ENCODE results near the gene ADGRV1. TPM values are rescaled to one million over a fixed set of nuclear protein-coding genes. Genes with fewer than 3 reads are reported as not detected.

The ADGRV1 gene
- total RNA-seq, 1 donor, result 0.18 TPM

DNA sequence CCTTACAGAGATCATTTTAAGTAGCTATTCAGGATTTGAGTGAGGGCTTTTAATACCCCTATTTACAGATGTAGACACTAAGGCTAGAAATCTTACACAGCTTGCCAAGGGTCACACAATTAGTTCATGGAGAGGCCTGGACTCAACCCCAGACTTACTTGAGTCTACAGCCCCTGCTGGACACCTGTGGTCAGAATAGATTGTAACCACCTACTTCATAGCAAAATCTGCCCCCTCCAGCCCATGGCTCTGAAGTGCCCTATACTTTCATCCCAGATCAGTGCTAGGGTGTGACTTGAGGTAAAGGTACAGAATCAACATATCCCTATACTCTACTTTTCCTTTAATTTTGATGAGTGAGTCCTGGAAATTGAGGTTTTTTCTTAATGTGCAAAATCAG is 291.3 kb downstream of the ADGRV1 start:
- DNase-seq (ENCODE audit: low read depth), result no peak
- TF ChIP-seq CTCF (IDR thresholded peaks at IDR 0.05; ENCODE audit: insufficient read depth, low read length), result no peak
- H3K4me3 ChIP-seq (ENCODE audit: low read depth, low read length), result no peak overlapping the region

DNA sequence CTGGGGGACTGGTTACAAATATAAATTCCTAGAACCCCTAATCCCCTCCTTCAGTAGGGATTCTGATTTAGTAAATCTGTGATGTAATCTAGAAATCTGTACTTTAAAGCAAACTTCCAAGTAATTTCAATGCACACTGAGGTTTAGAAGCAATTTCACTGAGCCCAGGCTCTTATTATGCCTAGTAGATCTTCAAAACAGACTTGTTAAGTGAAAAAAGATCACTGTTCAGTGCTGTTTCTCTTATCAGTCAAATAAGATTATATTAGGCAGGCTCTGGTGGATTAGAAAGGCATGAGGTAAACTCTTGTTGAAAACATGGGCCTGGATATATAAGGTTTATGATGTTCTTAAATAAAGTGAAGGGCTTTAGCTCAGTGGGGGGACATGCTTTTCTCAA is 293.9 kb downstream of the ADGRV1 start:
- no peak for DNase-seq (ENCODE audit: low read depth)
- no peak overlapping the region for H3K4me3 ChIP-seq (ENCODE audit: low read depth, low read length)
- no peak for TF ChIP-seq CTCF (IDR thresholded peaks at IDR 0.05; ENCODE audit: insufficient read depth, low read length)

- no peak for DNase-seq (ENCODE audit: low read depth)
- no peak overlapping the region for H3K4me3 ChIP-seq (ENCODE audit: low read depth, low read length)
- no peak for TF ChIP-seq CTCF (IDR thresholded peaks at IDR 0.05; ENCODE audit: insufficient read depth, low read length)
Measured at GRCh38 chr5:90853750-90854149, 295.2 kb downstream of the ADGRV1 start.

GRCh38 chr5:90854169-90854568 is 295.6 kb downstream of the ADGRV1 start:
- H3K4me3 ChIP-seq (ENCODE audit: low read depth, low read length), result no peak overlapping the region
- no peak for DNase-seq (ENCODE audit: low read depth)
- no peak for TF ChIP-seq CTCF (IDR thresholded peaks at IDR 0.05; ENCODE audit: insufficient read depth, low read length)

DNA sequence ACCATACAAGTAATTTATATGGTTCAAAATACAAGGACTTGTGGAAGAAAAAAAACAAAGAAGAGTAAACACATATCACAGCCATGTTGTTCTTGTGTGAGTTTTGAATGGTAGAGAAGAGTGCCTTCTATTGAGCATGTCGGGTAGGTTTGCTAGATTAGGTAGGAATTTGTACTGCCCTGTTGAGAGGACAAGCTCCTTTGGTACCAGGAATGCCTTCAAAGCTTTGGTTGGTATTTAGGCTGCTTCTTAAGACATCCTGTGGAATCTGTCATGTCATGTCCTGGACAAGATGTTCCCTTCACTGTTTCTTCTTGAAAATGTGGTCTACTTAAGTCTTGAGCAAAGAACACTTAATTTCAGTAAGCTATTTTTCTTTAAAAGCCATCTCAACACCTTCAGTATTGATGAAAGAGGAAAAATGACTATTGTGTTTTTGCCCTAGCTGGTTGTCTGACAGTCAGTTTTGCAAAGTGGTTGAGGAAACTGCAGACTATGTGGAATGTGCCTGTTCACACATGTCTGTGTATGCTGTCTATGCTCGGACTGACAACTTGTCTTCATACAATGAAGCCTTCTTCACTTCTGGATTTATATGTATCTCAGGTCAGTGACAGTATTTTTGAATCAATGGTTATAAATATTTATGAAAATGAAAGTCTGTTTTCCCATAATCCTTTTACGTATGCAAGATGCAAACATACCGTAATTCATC is 296.9 kb downstream of the ADGRV1 start:
- no peak for DNase-seq (ENCODE audit: low read depth)
- TF ChIP-seq CTCF (IDR thresholded peaks at IDR 0.05; ENCODE audit: insufficient read depth, low read length), result no peak
- no peak overlapping the region for H3K4me3 ChIP-seq (ENCODE audit: low read depth, low read length)

- TF ChIP-seq CTCF (IDR thresholded peaks at IDR 0.05; ENCODE audit: insufficient read depth, low read length), result no peak
- DNase-seq (ENCODE audit: low read depth), result no peak
- no peak overlapping the region for H3K4me3 ChIP-seq (ENCODE audit: low read depth, low read length)
Measured at GRCh38 chr5:90861843-90862586, 303.4 kb downstream of the ADGRV1 start.
